Prostate gland (tissue), 2 donors: ENCODE results near the gene SRXN1.

ENCODE experiments used
- POLR2A ChIP-seq: fragments of 450-650 bp; IDR thresholded peaks from one replicate; pipeline ENCODE4 v1.6.1; 2016; ENCODE audit warnings: antibody characterized with exemption, mild to moderate bottlenecking
- POLR2AphosphoS5 ChIP-seq: sonication (generic); formaldehyde crosslinking; IDR thresholded peaks from one replicate; pipeline ENCODE4 v1.6.1; 2017; ENCODE audit warnings: antibody characterized with exemption
- TF ChIP-seq, protein P1 (sequence below), 4 experiments: fragments of 200-600 bp in 2 of 4; fragments of 450-650 bp in 2 of 4; sonication (generic) in 2 of 4; IDR thresholded peaks; 1 replicate in 3 of 4; 2 replicates in 1 of 4; pipeline ENCODE4 v1.5.1; 2016 to 2019; ENCODE audit warnings: antibody characterized with exemption in 4 of 4, mild to moderate bottlenecking in 2 of 4, moderate library complexity in 2 of 4

- TF ChIP-seq, protein P1, sequence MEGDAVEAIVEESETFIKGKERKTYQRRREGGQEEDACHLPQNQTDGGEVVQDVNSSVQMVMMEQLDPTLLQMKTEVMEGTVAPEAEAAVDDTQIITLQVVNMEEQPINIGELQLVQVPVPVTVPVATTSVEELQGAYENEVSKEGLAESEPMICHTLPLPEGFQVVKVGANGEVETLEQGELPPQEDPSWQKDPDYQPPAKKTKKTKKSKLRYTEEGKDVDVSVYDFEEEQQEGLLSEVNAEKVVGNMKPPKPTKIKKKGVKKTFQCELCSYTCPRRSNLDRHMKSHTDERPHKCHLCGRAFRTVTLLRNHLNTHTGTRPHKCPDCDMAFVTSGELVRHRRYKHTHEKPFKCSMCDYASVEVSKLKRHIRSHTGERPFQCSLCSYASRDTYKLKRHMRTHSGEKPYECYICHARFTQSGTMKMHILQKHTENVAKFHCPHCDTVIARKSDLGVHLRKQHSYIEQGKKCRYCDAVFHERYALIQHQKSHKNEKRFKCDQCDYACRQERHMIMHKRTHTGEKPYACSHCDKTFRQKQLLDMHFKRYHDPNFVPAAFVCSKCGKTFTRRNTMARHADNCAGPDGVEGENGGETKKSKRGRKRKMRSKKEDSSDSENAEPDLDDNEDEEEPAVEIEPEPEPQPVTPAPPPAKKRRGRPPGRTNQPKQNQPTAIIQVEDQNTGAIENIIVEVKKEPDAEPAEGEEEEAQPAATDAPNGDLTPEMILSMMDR (IDR thresholded peaks at IDR 0.05), result no peak
- no peak for TF ChIP-seq POLR2AphosphoS5
- no peak for TF ChIP-seq POLR2A
Measured at GRCh38 chr20:655726-656624, 3.0 kb upstream of the SRXN1 start.
